GM12878 (cell line): ENCODE measurements around the gene BLOC1S3. TPM values are rescaled to one million over a fixed set of nuclear protein-coding genes. Genes with fewer than 3 reads are reported as not detected.

ENCODE experiments used
- ATAC-seq: fragments of 200-7000 bp; cut with Tn5 transposase; 3 replicates; pipeline ENCODE4 v1.9.1; 2020; ENCODE audit warnings: mild to moderate bottlenecking, moderate library complexity
- BruUV-seq: library from RNA; stranded (reverse); fragments of 400-500 nt; replicated peaks from 2 replicates; lab custom pipeline; 2021; lab: Mats Ljungman, UMichigan
- CTCF ChIA-PET: fragments of 300-600 bp; sonication (Branson Sonifier 250); formaldehyde crosslinking; extraction: SDS; loops from one replicate; lab custom pipeline; 2021; ENCODE audit warnings: inconsistent platforms; lab: Yijun Ruan, JAX
- POLR2A ChIA-PET: fragments of 350-600 bp; formaldehyde crosslinking; extraction: SDS; loops from one replicate; lab custom pipeline; 2021; ENCODE audit warnings: inconsistent platforms; lab: Charles Lee
- RAD21 ChIA-PET: fragments of 300-600 bp; sonication (Branson Sonifier 250); formaldehyde crosslinking; loops from one replicate; lab custom pipeline; 2023; ENCODE audit warnings: antibody characterized with exemption; ENCODE audit not compliant: unreplicated experiment; lab: Charles Lee
- SMC1A ChIA-PET: fragments of 300-600 bp; sonication (Branson Sonifier 250); formaldehyde crosslinking; loops from one replicate; lab custom pipeline; 2023; ENCODE audit not compliant: unreplicated experiment, uncharacterized antibody; lab: Charles Lee
- DNase-seq: peaks from one replicate; pipeline ENCODE4 v3.0.0-alpha.2; 2011; ENCODE audit warnings: low read depth, low spot score
- FAIRE-seq: peaks from 3 replicates; lab custom pipeline; 2011; peaks lifted over from hg19 to GRCh38; lab: Jason Lieb, UNC
- H2AFZ ChIP-seq: 2 replicates; pipeline ENCODE4 v1.6.0; 2011; ENCODE audit warnings: low read depth, low read length, control low read depth; ENCODE audit not compliant: control insufficient read depth
- H3K27ac ChIP-seq: 2 replicates; pipeline ENCODE4 v1.5.1; 2011; ENCODE audit warnings: control low read depth; ENCODE audit not compliant: control insufficient read depth, insufficient read depth
- H3K27me3 ChIP-seq, 2 experiments: replicated peaks in 1 of 2; 2 replicates each; pipeline versions ENCODE4 v1.6.0 to v1.6.1; 2011; ENCODE audit warnings: low read length in 1 of 2; ENCODE audit not compliant: control insufficient read depth in 2 of 2, insufficient read depth in 2 of 2
- H3K36me3 ChIP-seq, 2 experiments: 2 replicates each; pipeline ENCODE4 v1.5.1; 2011; ENCODE audit warnings: low read length in 1 of 2; ENCODE audit not compliant: control insufficient read depth in 2 of 2, insufficient read depth in 2 of 2
- H3K4me1 ChIP-seq: 2 replicates; pipeline ENCODE4 v1.6.1; 2011; ENCODE audit warnings: mild to moderate bottlenecking, low read length, moderate library complexity, mixed read lengths; ENCODE audit not compliant: control insufficient read depth, insufficient read depth
- H3K4me2 ChIP-seq: 2 replicates; pipeline ENCODE4 v1.6.0; 2011; ENCODE audit warnings: control low read depth; ENCODE audit not compliant: control insufficient read depth, insufficient read depth
- H3K4me3 ChIP-seq: fragments of 200-600 bp; sonication (generic); 2 replicates; pipeline ENCODE4 v1.5.1; 2016
- H3K79me2 ChIP-seq: 2 replicates; pipeline ENCODE4 v1.6.0; 2011; ENCODE audit warnings: low read length; ENCODE audit not compliant: control insufficient read depth, insufficient read depth
- H3K9ac ChIP-seq: 2 replicates; pipeline ENCODE4 v1.8.0; 2011; ENCODE audit warnings: low read length, control low read depth, mixed read lengths; ENCODE audit not compliant: control insufficient read depth, insufficient read depth
- H3K9me3 ChIP-seq: replicated peaks from 3 replicates; pipeline ENCODE4 v1.5.1; 2011; ENCODE audit warnings: mild to moderate bottlenecking, low read length; ENCODE audit not compliant: control insufficient read depth, insufficient read depth
- H4K20me1 ChIP-seq: 2 replicates; pipeline ENCODE4 v1.6.0; 2011; ENCODE audit not compliant: control insufficient read depth, insufficient read depth
- SRF ChIP-seq, 2 experiments: IDR thresholded peaks; 2 replicates each; pipeline ENCODE4 v1.6.1; 2011; ENCODE audit warnings: low read depth in 2 of 2, low read length in 2 of 2, mild to moderate bottlenecking in 1 of 2, moderate library complexity in 1 of 2
- WGBS: methylation state at CpG from one replicate; pipeline ENCODE4 v1.1.6; 2016; ENCODE audit warnings: low lambda C conversion rate; ENCODE audit not compliant: insufficient replicate concordance, insufficient coverage; ENCODE audit errors: missing lambda C conversion rate; 5-methylcytosine and 5-hydroxymethylcytosine counted together
- in situ Hi-C: fragments of 300-500 bp; cut with MboI; formaldehyde crosslinking; loops from 9 replicates; pipeline ENCODE4 v1.14.3; 2018; ENCODE audit warnings: mixed read lengths
- intact Hi-C: fragments of 100-400 bp; cut with micrococcal nuclease; formaldehyde crosslinking; loops from one replicate; pipeline ENCODE4 v1.14.2; 2022; ENCODE audit not compliant: unreplicated experiment
- polyA plus RNA-seq, 11 experiments: library from polyadenylated mRNA; depleted of rRNA in 4 of 11; unstranded in 6 of 11; stranded (reverse) in 5 of 11; fragments of >200 nt; fragmentation: Nextera tagmentation in 4 of 11; fragmentation: Illumina TruSeq in 1 of 11; extraction: Ambion mirVana in 4 of 11; extraction: Trizol in 1 of 11; gene quantifications; 1 replicate in 1 of 11; 2 replicates in 10 of 11; pipeline versions ENCODE4 v1.2.1 to v1.2.3, GENCODE V29; 2011 to 2016; ENCODE audit warnings: inconsistent platforms in 2 of 11, missing spikeins in 2 of 11, low read depth in 1 of 11
- total RNA-seq, 4 experiments: library from RNA; depleted of rRNA in 3 of 4; stranded (reverse); fragments of >200 nt in 3 of 4; fragmentation: Illumina TruSeq in 1 of 4; extraction: Trizol in 1 of 4; gene quantifications; 2 replicates each; pipeline versions ENCODE4 v1.2.1 to v1.2.3, GENCODE V29; 2013 to 2021
- TF ChIP-seq, protein P1 (sequence below), 3 experiments: IDR thresholded peaks in 2 of 3; conservative IDR thresholded peaks in 1 of 3; 2 replicates each; pipeline ENCODE4 v1.5.1; 2011; ENCODE audit warnings: low read depth in 3 of 3, low read length in 3 of 3, mild to moderate bottlenecking in 3 of 3, control low read depth in 2 of 3, moderate library complexity in 2 of 3, inconsistent platforms in 1 of 3, mixed read lengths in 1 of 3; ENCODE audit not compliant: control insufficient read depth in 2 of 3, insufficient read depth in 1 of 3; ENCODE audit errors: extremely low read depth in 1 of 3

Gene BLOC1S3
- total and polyA plus RNA-seq, 10 of the 15 experiments (the other 5 are each of a cell fraction or from before 2014, with no cell fraction given), result 3.6 to 18.3 (median 10.4) TPM

DNA sequence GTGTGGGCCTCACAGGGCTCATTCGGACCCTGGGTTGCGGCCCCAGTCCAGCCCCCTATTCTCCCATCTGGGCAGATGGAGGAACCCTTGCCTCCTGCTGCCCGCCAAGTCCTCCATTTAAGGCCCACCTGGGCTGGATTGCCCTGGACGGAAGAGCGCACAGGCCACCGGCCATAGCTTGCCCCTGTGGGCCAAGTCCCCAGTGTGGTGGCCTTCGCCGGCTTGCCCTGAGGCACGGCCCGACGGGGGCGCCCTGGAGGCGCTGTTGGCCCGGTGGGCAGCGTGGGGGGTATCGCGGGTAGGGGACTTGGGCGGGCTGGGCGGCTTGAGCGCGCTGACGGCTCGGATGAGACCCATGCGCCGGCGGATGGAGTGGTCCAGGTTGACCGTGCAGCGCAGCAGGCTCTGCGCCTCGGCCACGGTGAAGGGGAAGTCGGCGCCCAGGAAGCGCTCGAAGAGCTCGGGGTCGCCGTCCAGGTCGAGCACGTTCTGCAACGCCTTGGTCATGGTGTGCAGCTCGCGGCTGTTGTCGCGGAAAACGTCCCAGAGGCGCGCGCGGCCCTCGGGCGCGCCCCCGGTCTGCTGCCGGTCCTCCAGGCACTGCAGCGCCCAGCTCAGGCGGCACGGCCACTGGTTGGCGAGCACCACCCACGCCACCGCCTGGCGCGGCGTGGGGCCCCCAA is 26.6 kb upstream of the BLOC1S3 start:
- no peak for FAIRE-seq
- H3K9me3 ChIP-seq, result no peaks in the 10 kb centered on the region; the same call in 2 of the 3 replicates
- SMC1A ChIA-PET, result no interaction called here
- H4K20me1 ChIP-seq, result no peaks in the 10 kb centered on the region
- intact Hi-C loops (no loop called here), in situ Hi-C loops (no loop called here)
- H2AFZ ChIP-seq, result no peak overlapping the region
- peaks cover 14% of the 10 kb centered on the region for H3K4me1 ChIP-seq
- H3K36me3 ChIP-seq, result no peaks in the 10 kb centered on the region
- RAD21 ChIA-PET, result no interaction called here
- no peak for DNase-seq
- H3K27ac ChIP-seq, result no peak overlapping the region
- POLR2A ChIA-PET, result no interaction called here
- H3K4me2 ChIP-seq, result peak overlapping the region; percentile 74
- no TSS peak for BruUV-seq
- H3K9ac ChIP-seq, result no peak overlapping the region
- ATAC-seq, result no peak
- H3K27me3 ChIP-seq, result peaks cover 5 to 9% of the 10 kb centered on the region in 2 experiments; a peak in 3 of 4 replicates
- CTCF ChIA-PET, result no interaction called here
- 46% methylated on average over 62 of the region's 64 CpGs for WGBS
- TF ChIP-seq, protein P1, sequence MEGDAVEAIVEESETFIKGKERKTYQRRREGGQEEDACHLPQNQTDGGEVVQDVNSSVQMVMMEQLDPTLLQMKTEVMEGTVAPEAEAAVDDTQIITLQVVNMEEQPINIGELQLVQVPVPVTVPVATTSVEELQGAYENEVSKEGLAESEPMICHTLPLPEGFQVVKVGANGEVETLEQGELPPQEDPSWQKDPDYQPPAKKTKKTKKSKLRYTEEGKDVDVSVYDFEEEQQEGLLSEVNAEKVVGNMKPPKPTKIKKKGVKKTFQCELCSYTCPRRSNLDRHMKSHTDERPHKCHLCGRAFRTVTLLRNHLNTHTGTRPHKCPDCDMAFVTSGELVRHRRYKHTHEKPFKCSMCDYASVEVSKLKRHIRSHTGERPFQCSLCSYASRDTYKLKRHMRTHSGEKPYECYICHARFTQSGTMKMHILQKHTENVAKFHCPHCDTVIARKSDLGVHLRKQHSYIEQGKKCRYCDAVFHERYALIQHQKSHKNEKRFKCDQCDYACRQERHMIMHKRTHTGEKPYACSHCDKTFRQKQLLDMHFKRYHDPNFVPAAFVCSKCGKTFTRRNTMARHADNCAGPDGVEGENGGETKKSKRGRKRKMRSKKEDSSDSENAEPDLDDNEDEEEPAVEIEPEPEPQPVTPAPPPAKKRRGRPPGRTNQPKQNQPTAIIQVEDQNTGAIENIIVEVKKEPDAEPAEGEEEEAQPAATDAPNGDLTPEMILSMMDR (IDR thresholded peaks at IDR 0.05 in 2 of 3, conservative IDR thresholded peaks at IDR 0.05 in 1 of 3; ENCODE audit: control insufficient read depth in 2 of 3, extremely low read depth in 1 of 3, insufficient read depth in 1 of 3, low read depth in 3 of 3, low read length in 3 of 3), result 0 out of 6 replicates have a peak, but pooled peaks of 1 of the 3 experiments have one; percentile 5
- TF ChIP-seq SRF (IDR thresholded peaks at IDR 0.05; ENCODE audit: low read depth in 2 of 2, low read length in 2 of 2), result no peak
- TF ChIP-seq, all 136 proteins: peak for 1
- Histone ChIP-seq H3K4me3 (no peak overlapping the region), H3K79me2 (no peaks in the 10 kb centered on the region)
